HG02759 (cell line): Measurements from ENCODE around the gene TXLNA.

ENCODE experiments used
- ATAC-seq: cut with Tn5 transposase; IDR thresholded peaks from one replicate; pipeline ENCODE4 v1.9.1; 2021; ENCODE audit warnings: mild to moderate bottlenecking, moderate library complexity; ENCODE audit not compliant: unreplicated experiment

TXLNA gene

GRCh38 chr1:32182060-32182459 is 2.6 kb downstream of the TXLNA start:
- no peak for ATAC-seq

- ATAC-seq = no peak
Measured at GRCh38 chr1:32184650-32185049, 5.2 kb downstream of the TXLNA start.

GRCh38 chr1:32186077-32186476 is 6.6 kb downstream of the TXLNA start:
- no peak for ATAC-seq

- ATAC-seq = no peak
Measured at GRCh38 chr1:32186491-32186890, 7.0 kb downstream of the TXLNA start.

- no peak for ATAC-seq
Measured at GRCh38 chr1:32187850-32188249, 8.4 kb downstream of the TXLNA start.

GRCh38 chr1:32192220-32192948 is 12.9 kb downstream of the TXLNA start:
- no peak for ATAC-seq

- ATAC-seq = no peak
Measured at GRCh38 chr1:32194984-32195383, 15.5 kb downstream of the TXLNA start.

GRCh38 chr1:32195531-32195930 is 16.1 kb downstream of the TXLNA start:
- ATAC-seq = no peak

GRCh38 chr1:32195972-32196823 is 16.7 kb downstream of the TXLNA start:
- ATAC-seq = no peak

- no peak for ATAC-seq
Measured at GRCh38 chr1:32197074-32197473, 17.6 kb downstream of the TXLNA start.

- ATAC-seq = no peak
Measured at GRCh38 chr1:32197837-32198236, 18.4 kb downstream of the TXLNA start.

GRCh38 chr1:32198237-32199042 is 19.0 kb downstream of the TXLNA start:
- ATAC-seq = no peak

GRCh38 chr1:32199043-32199716 is 19.7 kb downstream of the TXLNA start:
- no peak for ATAC-seq

GRCh38 chr1:32199717-32200072 is 20.2 kb downstream of the TXLNA start:
- ATAC-seq = no peak

GRCh38 chr1:32200226-32201010 is 20.9 kb downstream of the TXLNA start, which contains the start of gene CCDC28B:
Gene CCDC28B, plus strand, starts transcription at chr1:32200595. Its CDS starts 1,341 bp downstream, at chr1:32201936.
- peak; percentile 31 for ATAC-seq

GRCh38 chr1:32201011-32201855 is 21.8 kb downstream of the TXLNA start:
- ATAC-seq = peak; percentile 43

- no peak for ATAC-seq
Measured at GRCh38 chr1:32204943-32205361, 25.5 kb downstream of the TXLNA start.

- ATAC-seq = peak; percentile 65
Measured at GRCh38 chr1:32205401-32206370, 26.2 kb downstream of the TXLNA start, which contains the start of gene IQCC. Gene IQCC, plus strand, starts transcription at chr1:32205671. Its CDS starts 11 bp downstream, at chr1:32205682.
